Measurements from ENCODE around the gene NCKAP1. TPM values are rescaled to one million over a fixed set of nuclear protein-coding genes. Genes with fewer than 3 reads are reported as not detected.

Gene NCKAP1
- 114 TPM for total RNA-seq

GRCh38 chr2:183038341-183039300, at the start of gene NCKAP1:
Gene NCKAP1, minus strand, starts transcription at chr2:183038457. Its CDS starts 358 bp downstream, at chr2:183038099.

GRCh38 chr2:183078464-183079138, 40.3 kb upstream of the NCKAP1 start, which contains the start of gene DUSP19:
Gene DUSP19, plus strand, starts transcription at chr2:183078747. Its CDS starts 187 bp downstream, at chr2:183078934.

GRCh38 chr2:182866461-182867406, 171.5 kb downstream of the NCKAP1 start, which contains the start of gene FRZB:
Gene FRZB, minus strand, starts transcription at chr2:182866637. Its CDS starts 85 bp downstream, at chr2:182866552.

Small RNAs within 50 kb of the gene (small RNA-seq; reads per million reads assigned to genes)
- gene RF00019 (ENCODE audit: low replicate concordance): not detected
- gene RF00599 (ENCODE audit: low replicate concordance): not detected
- not detected for gene RNU6-1122P (ENCODE audit: low replicate concordance)

Other genes with a start within 250 kb of the NCKAP1 start
- 7.8 TPM for gene FRZB, start 171.8 kb downstream of the NCKAP1 start, total RNA-seq
- 6.4 TPM for gene DUSP19, start 40.3 kb upstream of the NCKAP1 start, total RNA-seq
- 34.6 TPM for gene NUP35, start 86.0 kb upstream of the NCKAP1 start, total RNA-seq

Measured in metanephros (tissue), 2 donors.